GM23248 (cell line): ENCODE data around the gene MAMDC4.

Experiments
- EZH2 ChIP-seq: fragments of 200-600 bp; sonication (generic); IDR thresholded peaks from 2 replicates; pipeline ENCODE4 v1.6.1; 2018; ENCODE audit warnings: antibody characterized with exemption, mild to moderate bottlenecking; ENCODE audit not compliant: insufficient read depth, poor library complexity, severe bottlenecking
- EZH2phosphoT487 ChIP-seq: fragments of 200-600 bp; sonication (generic); IDR thresholded peaks from 2 replicates; pipeline ENCODE4 v1.6.1; 2018; ENCODE audit warnings: antibody characterized with exemption, moderate library complexity, mild to moderate bottlenecking, low read depth; ENCODE audit not compliant: insufficient read depth

GRCh38 chr9:136844761-136845464 lies 7.2 kb upstream of the MAMDC4 start:
- TF ChIP-seq EZH2: peak; percentile 83
- TF ChIP-seq EZH2phosphoT487: peak; percentile 55; the same call in 1 of the 2 replicates
